HG02610 (cell line): ENCODE measurements around the gene MAP1LC3B2.
"Not testable (repeated sequence)": the region's sequence is repeated elsewhere in the genome, so short reads cannot be mapped to it uniquely, and the experiment has no call there.

ENCODE experiments used
- ATAC-seq: cut with Tn5 transposase; IDR thresholded peaks from one replicate; pipeline ENCODE4 v1.9.1; 2021; ENCODE audit warnings: mild to moderate bottlenecking, moderate library complexity; ENCODE audit not compliant: unreplicated experiment

The MAP1LC3B2 gene

DNA sequence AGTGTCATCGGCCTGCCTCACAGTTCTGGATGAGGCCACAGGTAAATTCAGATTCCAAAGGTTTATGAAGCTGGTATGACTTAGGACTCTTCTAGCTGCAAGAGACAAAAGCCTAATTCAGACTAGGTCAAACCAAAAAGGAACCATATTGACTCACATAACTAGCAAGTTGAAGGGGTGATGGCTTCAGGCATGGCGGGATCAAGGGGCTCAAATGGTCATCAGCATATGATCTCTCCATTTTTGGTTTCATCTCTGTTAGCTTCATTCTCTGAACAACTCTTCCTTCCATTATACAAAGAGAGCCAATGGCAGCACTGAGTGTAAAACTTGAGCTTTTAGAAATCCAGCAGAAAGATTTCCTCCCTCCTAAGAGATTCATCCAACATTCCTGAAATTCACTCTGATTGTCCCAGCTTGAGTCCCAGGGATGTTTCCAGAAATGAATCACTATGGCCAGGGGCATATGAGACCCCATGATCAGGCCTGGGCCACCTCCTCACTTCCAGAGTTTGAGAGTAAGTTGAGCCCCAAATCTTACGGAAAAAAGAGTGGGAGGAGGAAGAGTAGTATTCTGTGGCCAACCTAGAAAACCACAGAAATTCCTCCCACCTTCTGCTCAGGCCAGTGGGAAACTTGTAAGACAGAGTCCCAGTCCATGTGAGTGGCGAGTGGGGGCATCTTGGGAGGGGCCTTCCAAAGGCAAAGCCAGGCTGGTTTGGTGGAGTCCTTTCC, 2.0 kb upstream of the MAP1LC3B2 start:
- no peak for ATAC-seq

DNA sequence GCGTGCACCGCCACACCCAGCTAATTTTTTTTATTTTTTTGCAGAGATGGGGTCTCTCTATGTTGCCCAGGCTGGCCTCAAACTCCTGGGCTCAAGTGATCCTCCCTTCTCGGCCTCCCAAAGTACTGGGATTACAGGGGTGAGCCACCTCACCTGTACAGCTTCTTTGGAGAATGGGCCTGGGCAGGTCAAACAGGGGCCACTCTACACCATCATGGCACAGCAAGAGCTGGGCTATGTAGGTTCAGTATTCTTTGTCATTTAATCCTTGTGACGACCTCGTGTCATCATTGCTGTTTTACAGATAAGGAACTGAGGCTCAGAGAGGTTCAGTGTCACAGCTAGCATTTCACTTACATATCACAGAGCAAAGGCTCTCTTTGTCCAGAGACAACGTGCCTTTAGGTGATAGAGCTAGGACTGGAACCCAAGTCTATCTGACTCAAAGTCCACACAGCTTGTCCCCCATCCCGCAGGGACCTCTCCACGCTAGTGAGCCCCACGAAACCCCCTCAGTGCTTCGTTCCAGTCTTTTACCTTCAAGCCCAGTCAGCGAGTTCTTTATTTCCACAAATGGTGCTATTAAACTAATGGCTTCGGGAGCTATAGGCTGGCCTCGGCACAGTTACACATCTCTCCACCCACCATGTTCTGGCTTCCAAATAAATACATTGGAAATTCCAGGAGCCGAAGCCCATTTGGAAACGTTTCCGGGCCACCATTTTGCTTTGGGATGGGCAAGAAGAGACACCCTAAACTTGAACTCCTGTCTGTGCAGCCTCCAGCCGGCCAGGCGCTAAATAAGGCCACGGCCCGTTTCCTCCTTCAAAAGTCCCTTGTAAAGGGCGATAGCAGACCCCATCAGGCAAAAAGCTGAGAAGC, 660 bp upstream of the MAP1LC3B2 start:
- ATAC-seq = no peak

DNA sequence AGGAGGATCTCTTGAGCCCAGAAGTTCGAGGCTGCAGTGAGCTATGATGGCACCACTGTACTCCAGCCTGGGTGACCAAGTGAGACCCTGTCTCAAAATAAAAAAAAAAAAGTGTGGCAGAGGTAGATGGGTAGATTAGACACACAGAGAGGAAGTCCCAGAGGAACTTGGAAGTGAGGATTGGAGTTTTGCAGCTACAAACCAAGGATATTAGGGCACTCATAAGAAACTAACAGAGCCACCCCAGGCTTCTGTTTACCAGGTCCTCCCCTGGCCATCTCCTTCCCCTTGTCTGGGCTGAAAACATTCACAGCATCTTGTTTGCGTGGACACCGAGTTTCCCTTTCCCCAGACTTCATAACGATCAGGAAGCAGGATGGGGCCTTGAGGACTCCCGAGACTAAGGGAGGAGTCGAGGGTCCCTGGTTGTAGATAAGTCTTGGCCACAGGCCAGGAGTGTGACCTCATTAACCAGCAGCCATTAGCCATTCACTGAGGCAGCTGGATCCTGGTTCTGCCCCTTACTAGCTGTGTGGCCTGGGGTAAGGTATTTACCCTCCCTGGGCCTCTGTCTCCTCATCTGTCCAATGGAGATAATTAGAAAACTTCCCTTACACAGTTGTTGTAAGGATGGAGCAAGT, 2.1 kb downstream of the MAP1LC3B2 start:
- no peak for ATAC-seq

DNA sequence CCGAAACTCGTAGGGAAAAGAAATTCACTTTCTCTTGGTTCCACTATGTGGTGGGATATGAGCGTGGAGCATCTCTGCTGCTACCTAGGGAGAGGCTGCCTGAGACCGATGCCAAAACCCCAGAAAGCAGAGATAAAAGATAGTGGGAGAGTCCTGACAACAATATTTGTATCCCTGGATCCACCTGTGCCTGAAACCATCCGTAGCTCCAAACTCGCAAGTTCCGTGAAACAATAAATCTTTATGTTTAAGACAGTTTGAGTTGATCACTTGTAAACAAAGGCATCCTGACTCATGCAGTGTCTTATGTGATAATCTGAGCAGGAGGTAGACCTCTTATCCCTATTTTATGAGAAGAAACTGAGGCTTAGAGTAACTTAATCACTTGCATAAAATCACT, 2.9 kb downstream of the MAP1LC3B2 start:
- ATAC-seq = no peak

DNA sequence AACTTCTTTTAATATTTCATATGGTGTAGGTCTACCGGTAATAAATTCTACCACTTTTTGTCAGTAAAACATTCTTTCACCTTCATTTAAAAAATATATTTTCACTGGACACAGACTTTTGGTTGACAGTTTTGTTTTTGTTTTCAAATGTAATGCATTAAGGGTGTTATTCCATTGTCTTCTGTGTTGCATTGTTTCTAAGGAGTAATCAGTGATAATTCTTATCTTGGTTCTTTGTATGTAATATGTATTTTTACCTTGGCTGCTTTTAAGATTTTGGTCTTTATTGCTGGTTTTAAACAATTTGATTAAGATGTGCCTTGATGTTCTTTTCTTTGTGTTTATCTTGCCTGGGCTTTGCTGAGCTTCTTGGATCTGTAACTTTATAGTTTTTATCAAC, 4.1 kb downstream of the MAP1LC3B2 start:
- no peak for ATAC-seq

DNA sequence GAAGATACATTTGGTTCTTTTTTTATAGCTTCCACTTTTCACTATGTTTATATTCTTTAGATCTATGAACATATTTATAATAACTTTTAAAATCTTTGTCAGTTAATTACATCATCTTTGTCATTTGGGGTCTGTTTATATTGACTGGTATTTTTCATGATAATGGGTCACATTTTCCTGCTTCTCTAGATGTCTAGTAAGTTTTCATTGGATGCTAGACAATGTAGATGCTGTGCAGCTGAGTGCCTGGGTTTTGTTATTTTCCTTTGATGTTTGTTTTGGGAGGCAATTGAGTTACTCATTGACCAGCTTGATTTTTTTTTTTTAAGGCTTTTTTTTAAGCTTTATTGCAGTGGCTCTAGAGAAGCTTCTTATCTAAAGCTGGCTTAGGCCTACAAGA, 4.9 kb downstream of the MAP1LC3B2 start:
- no peak for ATAC-seq

DNA sequence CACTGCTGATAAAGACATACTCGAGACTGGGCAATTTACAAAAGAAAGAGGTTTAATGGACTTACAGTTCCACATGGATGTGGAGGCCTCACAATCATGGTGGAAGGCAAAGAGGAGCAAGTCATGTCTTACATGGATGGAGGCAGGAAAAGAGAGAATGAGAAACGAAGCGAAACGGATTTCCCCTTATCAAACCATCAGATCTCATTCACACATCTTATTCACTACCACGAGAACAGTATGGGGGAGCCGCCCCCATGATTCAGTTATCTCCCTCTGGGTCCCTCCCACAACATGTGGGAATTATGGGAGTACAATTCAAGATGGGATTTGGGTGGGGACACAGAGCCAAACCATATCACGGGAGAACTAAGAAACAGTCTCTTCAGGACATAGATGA, 6.0 kb downstream of the MAP1LC3B2 start:
- ATAC-seq = not testable (repeated sequence)

DNA sequence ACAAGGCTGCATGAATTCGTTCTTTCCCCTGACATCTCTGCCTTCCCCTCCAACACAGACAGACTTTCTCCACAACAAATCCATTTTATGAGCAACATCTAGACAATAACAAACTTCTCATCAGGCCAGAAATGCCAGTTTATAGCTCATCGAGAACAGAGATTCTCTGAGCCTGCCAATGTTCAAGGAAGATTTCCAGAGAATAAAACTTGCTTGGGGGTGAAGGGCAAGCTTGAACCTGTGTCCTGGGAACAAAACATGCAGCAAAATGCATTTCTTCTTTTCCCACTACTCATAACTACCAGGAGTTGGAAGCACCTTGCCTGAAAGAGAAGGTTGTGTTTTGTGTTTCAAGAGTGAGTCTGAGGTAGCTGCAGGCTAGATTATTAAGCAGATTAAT, 6.8 kb downstream of the MAP1LC3B2 start:
- no peak for ATAC-seq

DNA sequence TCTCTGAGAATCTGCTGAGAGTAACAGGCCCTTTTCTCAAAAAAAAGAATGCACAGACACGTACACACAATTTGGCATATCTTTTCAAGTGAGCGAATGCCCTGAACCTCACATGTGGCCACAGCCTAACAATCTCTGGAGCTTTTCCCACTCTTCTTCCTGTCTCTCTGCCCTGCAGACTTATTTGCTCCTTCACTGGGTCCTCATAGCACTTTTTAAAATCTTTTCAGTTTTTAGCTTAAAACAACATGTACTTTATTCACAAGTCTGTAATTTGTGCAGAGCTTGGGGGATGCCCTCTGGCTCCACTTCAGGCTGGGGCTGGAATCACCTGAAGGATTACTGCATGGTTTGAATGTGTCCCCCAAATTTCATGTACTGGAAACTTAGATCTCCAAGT, 9.0 kb downstream of the MAP1LC3B2 start:
- ATAC-seq = no peak

DNA sequence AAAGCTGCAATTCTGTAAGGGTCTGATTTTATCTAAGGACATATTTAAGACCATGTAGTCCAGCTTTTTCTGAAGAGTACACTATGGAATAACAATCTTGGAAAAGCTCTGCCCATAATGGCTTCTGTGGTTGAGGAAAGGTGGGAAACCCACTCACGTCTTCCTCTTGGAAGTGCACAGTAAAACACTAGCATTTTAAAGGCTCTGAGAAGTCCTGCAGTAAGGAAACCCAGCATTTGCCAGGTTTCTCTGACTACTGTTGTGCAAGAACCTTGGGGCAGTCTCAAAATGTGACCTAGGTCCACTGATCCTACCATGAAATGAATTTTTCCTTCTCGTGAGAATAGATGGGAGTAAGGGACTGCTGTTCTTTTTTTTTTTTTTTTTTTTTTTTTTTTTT, 11.9 kb downstream of the MAP1LC3B2 start:
- ATAC-seq = no peak

DNA sequence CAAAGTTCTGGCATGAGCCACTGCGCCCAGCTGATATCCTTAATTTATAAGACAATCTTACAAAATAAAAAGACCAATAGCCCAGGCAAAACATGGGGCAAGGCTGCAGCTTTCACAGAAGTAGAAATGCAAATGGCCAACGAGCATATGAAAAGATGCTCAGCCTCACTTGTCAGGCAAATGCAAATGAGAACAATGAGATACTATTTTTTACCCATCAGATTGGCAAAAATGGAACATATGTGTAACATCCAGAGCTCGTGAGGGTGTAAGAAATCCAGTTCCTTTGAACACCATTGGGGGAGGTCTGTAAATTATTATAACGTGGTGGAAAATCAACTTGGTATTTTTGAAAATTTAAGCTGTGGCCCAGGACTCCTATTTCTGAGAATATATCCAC, 14.6 kb downstream of the MAP1LC3B2 start:
- ATAC-seq = no peak

DNA sequence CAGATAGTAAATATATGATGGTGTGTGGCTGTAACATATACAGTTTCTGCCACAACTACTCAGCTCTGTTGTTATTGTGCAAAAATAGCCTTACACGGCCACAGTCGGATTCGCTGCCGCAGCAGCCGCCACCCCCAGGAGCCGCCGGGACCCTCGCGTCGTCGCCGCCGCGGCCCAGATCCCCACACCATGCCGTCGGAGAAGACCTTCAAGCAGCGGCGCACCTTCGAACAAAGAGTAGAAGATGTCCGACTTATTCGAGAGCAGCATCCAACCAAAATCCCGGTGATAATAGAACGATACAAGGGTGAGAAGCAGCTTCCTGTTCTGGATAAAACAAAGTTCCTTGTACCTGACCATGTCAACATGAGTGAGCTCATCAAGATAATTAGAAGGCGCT, 16.6 kb downstream of the MAP1LC3B2 start:
- ATAC-seq = not testable (repeated sequence)

DNA sequence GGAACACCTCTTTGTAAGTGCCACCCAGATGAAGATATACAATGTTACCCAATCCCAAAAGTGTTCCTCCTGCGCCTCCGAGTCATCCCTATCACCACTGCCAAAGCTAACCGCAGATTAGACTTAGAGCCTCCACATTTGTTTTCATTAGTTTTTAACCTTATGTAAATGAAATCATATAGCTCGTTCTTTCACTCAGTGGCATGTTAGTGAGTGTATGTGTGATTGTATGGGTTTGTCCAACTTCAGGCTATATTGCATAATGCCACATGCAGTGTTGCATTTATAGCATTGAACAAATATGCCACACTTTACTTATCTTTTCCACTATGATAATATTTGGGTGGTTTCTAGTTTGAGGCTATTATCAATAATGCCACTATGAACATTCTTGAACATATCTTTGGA, 18.0 kb downstream of the MAP1LC3B2 start:
- ATAC-seq = no peak

DNA sequence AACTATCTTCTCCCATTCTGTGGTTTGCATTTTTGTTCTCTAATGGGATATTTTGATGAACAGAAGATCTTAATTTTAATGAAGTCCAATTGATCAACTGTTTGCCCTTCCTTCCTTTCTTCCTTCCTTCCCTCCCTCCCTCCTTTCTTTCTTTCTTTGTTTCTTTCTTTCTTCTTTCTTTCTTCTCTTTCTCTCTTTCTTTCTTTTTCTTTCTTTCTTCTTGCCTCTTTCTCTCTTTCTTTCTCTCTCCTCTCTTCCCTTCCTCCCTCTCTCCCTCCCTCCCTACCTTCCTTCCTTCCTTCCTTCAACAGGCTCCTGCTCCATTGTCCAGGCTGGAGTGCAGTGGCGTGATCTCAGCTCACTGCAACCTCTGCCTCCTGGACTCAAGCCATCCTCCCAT, 18.9 kb downstream of the MAP1LC3B2 start:
- no peak for ATAC-seq

DNA sequence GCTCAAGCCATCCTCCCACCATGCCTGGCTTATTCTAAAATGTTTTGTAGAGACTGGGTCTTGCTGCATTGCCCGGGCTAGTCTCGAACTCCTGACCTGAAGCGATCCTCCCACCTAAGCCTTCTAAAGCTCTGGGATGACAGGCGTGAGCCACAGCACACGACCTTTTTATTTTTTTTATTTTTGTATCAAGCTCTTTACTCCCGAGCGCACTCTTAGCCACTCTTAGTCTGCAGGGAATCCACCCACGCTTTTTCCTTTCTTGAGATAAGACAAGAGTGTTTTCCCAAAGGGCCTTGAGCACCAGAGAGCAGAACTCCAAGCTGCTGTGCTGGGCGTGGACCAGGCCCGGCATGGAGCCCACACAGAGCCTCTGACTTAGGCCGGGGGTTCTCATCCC, 23.4 kb downstream of the MAP1LC3B2 start:
- no peak for ATAC-seq

DNA sequence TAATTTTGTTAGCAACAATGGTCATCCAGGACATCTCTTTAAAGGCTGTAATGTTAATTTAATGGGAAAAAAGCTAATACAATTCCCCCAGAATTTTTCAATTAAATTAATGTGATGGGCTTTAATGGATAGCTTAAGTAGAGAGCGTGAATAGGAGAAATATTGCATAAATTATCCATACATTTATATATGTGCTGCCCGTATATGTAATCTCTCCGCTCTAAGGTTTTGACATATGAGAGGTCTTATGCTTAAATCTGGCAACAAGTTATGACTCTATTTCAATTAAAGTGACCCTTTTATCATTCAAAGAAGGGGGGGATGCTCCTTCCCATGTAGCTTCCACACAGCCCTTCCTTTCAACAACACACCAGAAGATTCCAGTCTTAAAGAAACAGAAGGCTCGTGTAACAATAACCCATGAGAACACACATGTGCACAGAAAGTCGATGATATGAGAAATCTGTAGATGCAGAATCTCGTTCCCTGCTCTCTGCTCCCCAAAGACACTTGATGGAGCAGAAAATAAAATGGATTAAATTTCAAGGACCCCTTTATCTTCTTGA, 24.0 kb downstream of the MAP1LC3B2 start:
- no peak for ATAC-seq

DNA sequence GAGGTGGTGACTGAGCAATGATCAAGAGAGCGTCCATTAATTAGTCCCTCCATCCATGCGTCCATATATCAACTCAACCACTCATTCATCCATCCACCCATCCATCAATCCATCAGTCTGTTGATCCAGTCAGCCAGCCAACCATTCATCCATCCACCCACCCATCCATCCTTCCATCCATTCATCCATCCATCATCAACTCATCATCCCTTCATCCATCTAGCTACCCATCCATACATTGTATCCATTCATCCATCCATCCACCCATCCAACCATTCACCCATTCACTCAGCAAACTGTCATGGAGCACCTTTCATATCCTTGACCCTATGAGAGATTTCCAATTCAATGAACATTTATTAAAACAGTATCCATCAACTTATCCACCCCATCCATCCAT, 28.1 kb downstream of the MAP1LC3B2 start:
- ATAC-seq = no peak

DNA sequence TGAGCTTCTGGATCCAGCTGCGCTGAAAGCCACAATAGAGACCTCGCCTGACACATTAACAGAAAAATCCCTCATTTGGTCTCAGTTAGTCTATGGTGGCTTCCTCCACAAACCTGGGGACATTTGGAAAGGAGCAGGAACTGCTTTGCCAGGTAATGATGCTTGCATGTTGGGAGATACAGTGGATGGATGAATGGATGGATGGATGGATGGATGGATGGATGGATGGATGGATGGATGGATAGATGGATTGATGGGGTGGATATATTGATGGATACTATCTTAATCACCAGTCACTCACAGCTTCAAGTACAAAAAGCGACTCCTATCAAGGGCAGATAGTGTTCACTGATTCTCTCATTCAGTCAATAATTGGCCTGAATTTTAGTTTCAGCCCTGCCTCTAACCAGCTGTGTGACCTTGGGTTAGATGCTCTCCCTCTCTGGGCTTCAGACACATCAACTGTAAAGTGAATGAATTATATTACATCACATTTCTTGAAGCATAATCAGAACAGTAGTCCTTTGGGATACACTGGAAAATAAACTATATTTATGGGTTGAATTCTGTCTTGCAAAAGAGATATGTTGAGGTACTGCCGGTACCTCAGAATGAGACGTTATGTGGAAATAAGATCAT, 29.3 kb downstream of the MAP1LC3B2 start:
- ATAC-seq = no peak

DNA sequence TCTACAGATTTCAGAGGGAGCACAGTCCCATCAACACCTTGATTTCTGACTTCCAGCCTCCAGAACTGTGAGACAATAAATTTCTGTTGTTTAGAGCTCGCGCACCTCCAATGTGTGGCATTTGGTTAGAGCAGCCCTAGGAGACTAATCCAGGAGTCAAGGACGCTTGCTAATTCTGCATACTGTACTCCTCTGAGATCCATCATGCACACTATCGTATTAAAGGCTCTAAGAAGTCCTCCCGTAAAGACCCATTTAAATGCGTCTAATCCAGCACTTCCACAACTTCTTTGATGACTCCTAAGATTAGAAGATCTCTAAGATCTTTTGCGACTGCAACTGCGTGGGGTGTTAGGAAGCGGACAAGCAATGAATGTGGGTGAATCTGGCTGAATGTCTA, 30.4 kb downstream of the MAP1LC3B2 start:
- ATAC-seq = no peak

DNA sequence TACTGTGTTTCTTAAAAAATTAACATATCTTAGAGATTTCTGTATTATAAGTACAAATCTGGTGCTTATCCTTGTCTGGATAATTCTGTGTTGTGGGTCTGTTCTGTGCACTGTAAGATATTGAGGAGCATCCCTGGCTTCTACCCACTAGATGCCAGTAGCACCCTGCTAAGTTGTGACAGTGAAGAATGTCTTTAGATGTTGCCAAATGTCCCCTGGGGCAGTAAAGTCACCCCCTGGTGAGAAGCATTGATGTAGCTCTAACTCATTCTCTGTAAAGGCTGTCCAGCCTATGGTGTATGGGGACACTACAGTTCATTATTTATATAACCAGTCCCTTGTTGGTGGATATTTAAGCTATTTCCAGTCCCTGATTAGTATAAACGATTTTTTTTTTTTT, 31.4 kb downstream of the MAP1LC3B2 start:
- ATAC-seq = no peak
